Memory B cell (primary cell): ENCODE data around the gene FMR1NB.

Source experiments
- ATAC-seq: fragments of 150-1000 bp; cut with Tn5 transposase; 2 replicates; pipeline ENCODE4 v1.10.0; 2021; ENCODE audit warnings: low read depth, mild to moderate bottlenecking, moderate library complexity
- DNase-seq, 2 donors: peaks; one replicate each; pipeline ENCODE4 v3.0.0; 2022; ENCODE audit warnings: low spot score in 2 of 2
- H3K27ac Mint-ChIP-seq: one replicate; pipeline ENCODE4 v1.8.0; 2022; ENCODE audit warnings: mild to moderate bottlenecking, moderate library complexity, mixed read lengths
- H3K27me3 Mint-ChIP-seq: one replicate; pipeline ENCODE4 v1.8.0; 2022; ENCODE audit warnings: mixed read lengths
- H3K36me3 Mint-ChIP-seq: one replicate; pipeline ENCODE4 v1.8.0; 2022; ENCODE audit warnings: mild to moderate bottlenecking, mixed read lengths
- H3K4me1 Mint-ChIP-seq: one replicate; pipeline ENCODE4 v1.8.0; 2022; ENCODE audit warnings: mixed read lengths
- H3K4me3 Mint-ChIP-seq: one replicate; pipeline ENCODE4 v1.8.0; 2022; ENCODE audit warnings: mild to moderate bottlenecking, moderate library complexity, mixed read lengths
- H3K9me3 Mint-ChIP-seq: one replicate; pipeline ENCODE4 v1.8.0; 2022; ENCODE audit warnings: mixed read lengths

FMR1NB gene, protein sequence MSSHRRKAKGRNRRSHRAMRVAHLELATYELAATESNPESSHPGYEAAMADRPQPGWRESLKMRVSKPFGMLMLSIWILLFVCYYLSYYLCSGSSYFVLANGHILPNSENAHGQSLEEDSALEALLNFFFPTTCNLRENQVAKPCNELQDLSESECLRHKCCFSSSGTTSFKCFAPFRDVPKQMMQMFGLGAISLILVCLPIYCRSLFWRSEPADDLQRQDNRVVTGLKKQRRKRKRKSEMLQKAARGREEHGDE

DNA sequence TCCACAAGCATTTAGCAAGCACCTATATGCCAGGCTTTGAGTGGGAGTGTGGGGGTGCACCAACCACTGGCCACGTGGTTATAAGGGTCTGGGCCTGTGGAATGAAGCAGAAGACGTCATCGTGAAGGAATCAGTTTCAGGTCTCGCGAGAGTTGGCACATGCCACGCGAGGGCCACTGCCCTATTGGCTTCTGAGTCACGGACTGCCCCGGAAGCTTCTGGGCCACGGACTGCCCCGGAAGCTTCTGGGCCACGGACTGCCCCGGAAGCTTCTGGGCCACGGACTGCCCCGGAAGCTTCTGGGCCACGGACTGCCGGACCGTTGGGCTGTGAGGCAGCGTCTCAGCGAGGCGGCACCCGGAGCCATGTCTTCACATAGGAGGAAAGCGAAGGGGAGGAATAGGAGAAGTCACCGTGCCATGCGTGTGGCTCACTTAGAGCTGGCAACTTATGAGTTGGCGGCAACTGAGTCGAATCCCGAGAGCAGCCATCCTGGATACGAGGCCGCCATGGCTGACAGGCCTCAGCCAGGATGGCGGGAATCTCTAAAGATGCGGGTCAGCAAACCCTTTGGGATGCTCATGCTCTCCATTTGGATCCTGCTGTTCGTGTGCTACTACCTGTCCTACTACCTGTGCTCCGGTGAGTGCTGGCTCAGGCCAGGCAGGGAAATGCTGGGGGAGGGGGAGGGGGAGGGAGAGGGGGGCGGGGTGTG, at the start of gene FMR1NB:
TSS of gene FMR1NB (plus strand) at position 300 of the 715 bp plus-strand sequence. CDS start at position 366, 66 bp downstream.
- no peak for ATAC-seq

DNA sequence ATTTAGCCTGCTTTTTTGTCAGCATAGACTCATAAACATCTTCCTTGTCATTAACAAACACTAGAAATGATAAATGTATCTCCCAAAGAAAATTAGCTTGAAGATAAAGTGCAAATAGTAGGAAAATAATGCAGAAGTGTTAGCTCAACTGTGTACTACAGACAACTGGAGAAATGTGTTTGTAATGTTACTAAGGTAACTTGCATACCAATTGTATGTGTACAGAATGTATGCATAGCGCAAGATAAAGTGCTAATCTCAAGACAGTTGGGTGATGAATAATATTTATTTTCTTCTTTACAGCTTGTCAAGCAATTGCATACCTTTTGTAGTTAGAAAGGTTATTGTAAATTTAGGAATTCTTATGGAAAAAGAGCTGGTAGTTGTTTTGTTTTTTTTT, 47.3 kb upstream of the FMR1NB start:
- no peaks in the 10 kb centered on the region for H3K4me1 Mint-ChIP-seq
- H3K27ac Mint-ChIP-seq: no peak overlapping the region
- DNase-seq: no peak
- ATAC-seq: no peak
- no peaks in the 10 kb centered on the region for H3K9me3 Mint-ChIP-seq
- H3K27me3 Mint-ChIP-seq: no peaks in the 10 kb centered on the region
- H3K4me3 Mint-ChIP-seq: no peak overlapping the region
- peaks cover 13% of the 10 kb centered on the region for H3K36me3 Mint-ChIP-seq

More for the DNA sequence above, at the start of gene FMR1NB:
- Mint-ChIP-seq H3K4me1 (no peaks in the 10 kb centered on the region), H3K4me3 (no peak within 1 kb of the TSS), H3K9me3 (no peaks in the 10 kb centered on the region), H3K27me3 (no peaks in the 10 kb centered on the region), H3K27ac (no peak within 1 kb of the TSS), H3K36me3 (no peaks in the 10 kb centered on the region)
- DNase-seq: no peak

DNA sequence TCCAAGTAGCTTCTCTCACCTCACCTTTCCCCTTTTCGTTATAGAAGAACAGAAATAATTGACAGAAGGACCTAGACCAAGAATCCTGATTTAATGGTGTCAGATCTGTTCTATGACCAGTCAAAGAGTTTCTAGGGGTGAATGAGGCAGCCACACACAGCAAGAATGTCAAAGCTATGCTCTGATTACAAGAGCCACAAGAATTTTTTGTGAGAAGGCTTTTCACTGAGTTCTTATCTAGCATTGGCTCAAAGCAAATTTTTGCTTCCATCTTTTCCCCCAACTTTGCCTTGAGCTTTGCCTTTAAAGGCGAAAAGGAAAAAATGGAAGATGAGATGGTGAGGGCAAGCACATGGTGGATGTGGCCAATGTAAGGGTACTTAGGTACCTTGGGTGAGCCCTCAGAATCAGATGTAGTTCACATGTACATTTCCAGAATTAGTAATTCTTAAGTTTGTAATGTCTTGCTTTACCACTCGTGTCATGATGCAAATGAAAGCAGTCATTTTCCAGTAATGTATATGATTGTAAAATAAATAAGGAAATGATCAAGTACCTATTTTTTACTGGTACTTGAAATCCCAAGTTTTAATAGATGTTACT, 45.9 kb upstream of the FMR1NB start:
- ATAC-seq: no peak
- H3K27ac Mint-ChIP-seq: no peak overlapping the region
- H3K4me3 Mint-ChIP-seq: no peak overlapping the region
- no peak for DNase-seq
- H3K27me3 Mint-ChIP-seq: no peaks in the 10 kb centered on the region
- H3K9me3 Mint-ChIP-seq: no peaks in the 10 kb centered on the region
- H3K4me1 Mint-ChIP-seq: no peaks in the 10 kb centered on the region
- H3K36me3 Mint-ChIP-seq: peaks cover 11% of the 10 kb centered on the region

DNA sequence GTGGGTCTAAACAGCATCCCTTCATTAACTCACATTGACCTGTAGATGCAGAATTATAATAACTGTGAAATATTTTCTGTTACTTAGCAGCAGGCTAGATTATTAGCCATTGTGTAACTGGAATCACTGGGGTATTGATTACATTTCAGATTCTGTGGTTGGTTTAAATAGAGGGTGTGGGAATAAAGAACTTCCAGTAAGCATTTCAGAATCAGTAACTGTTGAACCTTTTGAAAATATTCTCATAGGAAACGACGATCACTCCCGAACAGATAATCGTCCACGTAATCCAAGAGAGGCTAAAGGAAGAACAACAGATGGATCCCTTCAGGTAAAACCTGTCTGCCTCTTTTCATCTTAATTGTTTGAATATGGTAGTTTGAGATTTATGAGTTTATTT, 35.9 kb upstream of the FMR1NB start:
- DNase-seq: no peak
- no peaks in the 10 kb centered on the region for H3K9me3 Mint-ChIP-seq
- H3K36me3 Mint-ChIP-seq: peaks cover 27% of the 10 kb centered on the region
- H3K4me1 Mint-ChIP-seq: no peaks in the 10 kb centered on the region
- no peak overlapping the region for H3K4me3 Mint-ChIP-seq
- H3K27ac Mint-ChIP-seq: no peak overlapping the region
- H3K27me3 Mint-ChIP-seq: no peaks in the 10 kb centered on the region
- no peak for ATAC-seq

DNA sequence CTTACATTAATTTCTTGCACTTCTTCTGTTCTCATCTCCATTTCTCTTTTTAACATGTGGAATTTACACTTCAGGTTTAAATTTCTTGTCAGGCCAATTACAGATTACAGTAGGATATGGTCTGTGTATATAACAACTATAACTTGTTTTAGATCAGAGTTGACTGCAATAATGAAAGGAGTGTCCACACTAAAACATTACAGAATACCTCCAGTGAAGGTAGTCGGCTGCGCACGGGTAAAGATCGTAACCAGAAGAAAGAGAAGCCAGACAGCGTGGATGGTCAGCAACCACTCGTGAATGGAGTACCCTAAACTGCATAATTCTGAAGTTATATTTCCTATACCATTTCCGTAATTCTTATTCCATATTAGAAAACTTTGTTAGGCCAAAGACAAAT, 32.6 kb upstream of the FMR1NB start:
- Mint-ChIP-seq H3K4me1 (no peaks in the 10 kb centered on the region), H3K4me3 (no peak overlapping the region), H3K36me3 (peaks cover 15% of the 10 kb centered on the region)

DNA sequence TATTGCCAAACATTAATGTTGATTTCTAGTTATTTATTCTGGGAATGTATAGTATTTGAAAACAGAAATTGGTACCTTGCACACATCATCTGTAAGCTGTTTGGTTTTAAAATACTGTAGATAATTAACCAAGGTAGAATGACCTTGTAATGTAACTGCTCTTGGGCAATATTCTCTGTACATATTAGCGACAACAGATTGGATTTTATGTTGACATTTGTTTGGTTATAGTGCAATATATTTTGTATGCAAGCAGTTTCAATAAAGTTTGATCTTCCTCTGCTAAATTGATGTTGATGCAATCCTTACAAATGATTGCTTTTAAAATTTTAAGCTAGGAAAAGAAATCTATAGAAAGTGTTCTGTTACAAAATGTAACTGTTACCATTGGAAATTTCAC, 30.8 kb upstream of the FMR1NB start:
- H3K4me1 Mint-ChIP-seq: no peaks in the 10 kb centered on the region
- no peak for ATAC-seq
- H3K9me3 Mint-ChIP-seq: no peaks in the 10 kb centered on the region
- peaks cover 7% of the 10 kb centered on the region for H3K36me3 Mint-ChIP-seq
- DNase-seq: no peak
- H3K27ac Mint-ChIP-seq: no peak overlapping the region
- no peak overlapping the region for H3K4me3 Mint-ChIP-seq
- no peaks in the 10 kb centered on the region for H3K27me3 Mint-ChIP-seq

More for the DNA sequence above, 32.6 kb upstream of the FMR1NB start:
- DNase-seq: no peak
- Mint-ChIP-seq H3K27me3 (no peaks in the 10 kb centered on the region), H3K27ac (no peak overlapping the region), H3K9me3 (no peaks in the 10 kb centered on the region)
- no peak for ATAC-seq

DNA sequence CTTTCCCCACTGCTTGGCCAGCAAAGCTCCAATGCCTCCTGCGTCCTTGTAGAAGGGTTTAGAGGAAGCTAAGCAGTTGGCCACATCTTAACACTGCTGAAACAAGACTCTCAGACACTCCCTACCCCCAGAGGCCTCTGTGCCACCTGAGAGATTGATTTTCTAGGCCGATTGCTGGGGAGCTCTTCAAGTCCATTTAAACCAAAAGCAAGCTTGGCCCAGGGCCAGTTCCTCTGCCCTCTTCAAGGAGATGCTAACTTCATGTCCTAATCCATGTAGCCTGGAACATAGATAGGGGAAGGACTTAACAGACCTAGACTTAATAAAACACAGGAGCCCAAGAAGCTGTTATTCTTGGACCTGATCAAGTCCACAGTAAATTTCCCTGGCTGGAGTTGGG, 27.2 kb upstream of the FMR1NB start:
- Mint-ChIP-seq H3K9me3 (no peaks in the 10 kb centered on the region), H3K36me3 (peaks cover 4% of the 10 kb centered on the region), H3K4me3 (no peak overlapping the region), H3K27ac (no peak overlapping the region), H3K4me1 (no peaks in the 10 kb centered on the region), H3K27me3 (peaks cover 2% of the 10 kb centered on the region)
- DNase-seq (no peak), ATAC-seq (no peak)

DNA sequence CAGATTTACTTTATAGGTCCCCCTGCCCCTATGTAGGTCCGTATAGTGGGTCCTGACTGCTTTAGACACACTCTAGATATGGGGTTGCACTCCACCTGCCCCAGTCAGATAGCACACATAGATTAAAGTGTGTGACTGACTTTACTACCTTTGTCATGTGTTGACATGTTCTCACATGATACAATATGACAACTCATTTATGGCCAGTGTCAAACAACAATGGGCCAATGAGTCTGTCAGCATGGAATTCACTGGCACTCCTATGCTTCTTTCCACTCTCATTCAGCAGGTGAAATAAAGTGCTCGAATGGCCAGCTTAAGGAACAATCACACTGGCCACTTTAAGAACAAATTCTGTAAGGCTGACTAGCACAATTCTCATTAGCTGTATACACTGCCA, 23.8 kb upstream of the FMR1NB start:
- ATAC-seq (no peak), DNase-seq (no peak)
- Mint-ChIP-seq H3K27ac (no peak overlapping the region), H3K27me3 (peaks cover 2% of the 10 kb centered on the region), H3K36me3 (peaks cover 1% of the 10 kb centered on the region), H3K4me1 (no peaks in the 10 kb centered on the region), H3K4me3 (no peak overlapping the region), H3K9me3 (no peaks in the 10 kb centered on the region)

DNA sequence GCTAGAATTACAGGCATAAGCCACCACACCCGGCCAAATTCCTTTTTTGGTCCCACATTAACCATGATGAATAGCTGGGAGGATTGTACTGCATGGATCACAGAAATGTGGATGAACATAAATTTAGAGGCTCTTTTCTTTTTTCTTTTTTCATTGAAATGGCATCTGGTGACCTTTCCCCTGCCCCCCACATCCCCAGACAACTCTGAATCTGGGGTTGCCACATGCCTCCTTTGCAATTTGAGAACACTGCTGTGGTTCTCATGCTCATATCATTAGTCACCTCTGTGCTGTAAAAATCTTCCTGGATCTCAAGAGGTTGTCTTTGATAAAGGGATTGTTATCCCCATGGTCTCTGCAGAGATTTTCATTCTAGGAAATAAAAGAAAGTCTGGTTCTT, 22.8 kb upstream of the FMR1NB start:
- H3K4me3 Mint-ChIP-seq: no peak overlapping the region
- peaks cover 1% of the 10 kb centered on the region for H3K36me3 Mint-ChIP-seq
- no peaks in the 10 kb centered on the region for H3K4me1 Mint-ChIP-seq
- H3K9me3 Mint-ChIP-seq: no peaks in the 10 kb centered on the region
- DNase-seq (no peak), ATAC-seq (no peak)
- peaks cover 2% of the 10 kb centered on the region for H3K27me3 Mint-ChIP-seq
- no peak overlapping the region for H3K27ac Mint-ChIP-seq

DNA sequence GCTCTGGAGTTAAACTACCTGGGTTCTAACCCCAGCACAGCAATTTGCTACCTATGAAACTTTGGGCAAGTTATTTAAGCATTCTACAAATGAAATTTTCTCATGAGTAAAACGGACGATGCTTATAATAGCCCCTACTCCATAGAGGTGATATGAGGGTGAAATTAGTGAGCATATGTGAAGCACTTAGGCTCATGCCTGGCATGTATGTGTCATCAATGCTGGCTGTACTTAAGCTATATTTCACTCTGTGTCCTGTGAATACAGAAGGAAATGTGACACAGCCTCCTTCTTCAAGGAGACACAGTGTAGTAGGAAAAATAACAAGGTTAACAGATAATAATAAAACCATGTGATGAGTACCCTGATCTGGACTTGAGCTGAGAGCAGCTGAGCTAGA, 20.4 kb upstream of the FMR1NB start:
- no peaks in the 10 kb centered on the region for H3K4me1 Mint-ChIP-seq
- DNase-seq: no peak

DNA sequence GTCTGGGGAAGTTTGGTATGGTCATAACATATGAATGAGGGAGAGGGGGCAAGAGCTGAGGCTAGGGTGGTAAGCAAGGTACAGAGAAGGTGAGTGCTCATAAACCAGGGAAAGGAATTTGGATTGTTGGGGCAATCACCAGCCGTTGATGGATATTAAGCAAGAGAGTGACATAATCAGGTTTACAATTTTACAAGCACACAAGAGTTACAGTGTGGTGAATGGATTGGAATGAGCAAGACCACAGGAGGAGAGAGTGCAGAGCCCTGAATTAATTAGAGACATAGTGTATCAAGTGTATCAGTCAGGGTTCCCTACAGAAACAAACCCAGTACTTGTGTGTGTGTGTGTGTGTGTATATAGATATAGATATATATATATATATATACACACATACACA, 18.7 kb upstream of the FMR1NB start:
- ATAC-seq: no peak
- DNase-seq: no peak
- Mint-ChIP-seq H3K27ac (no peak overlapping the region), H3K27me3 (peaks cover 6% of the 10 kb centered on the region), H3K36me3 (peaks cover 1% of the 10 kb centered on the region), H3K4me1 (no peaks in the 10 kb centered on the region), H3K9me3 (no peaks in the 10 kb centered on the region), H3K4me3 (no peak overlapping the region)

More for the DNA sequence above, 20.4 kb upstream of the FMR1NB start:
- Mint-ChIP-seq H3K27ac (no peak overlapping the region), H3K4me3 (no peak overlapping the region), H3K27me3 (peaks cover 6% of the 10 kb centered on the region), H3K9me3 (no peaks in the 10 kb centered on the region), H3K36me3 (peaks cover 1% of the 10 kb centered on the region)
- ATAC-seq: no peak

DNA sequence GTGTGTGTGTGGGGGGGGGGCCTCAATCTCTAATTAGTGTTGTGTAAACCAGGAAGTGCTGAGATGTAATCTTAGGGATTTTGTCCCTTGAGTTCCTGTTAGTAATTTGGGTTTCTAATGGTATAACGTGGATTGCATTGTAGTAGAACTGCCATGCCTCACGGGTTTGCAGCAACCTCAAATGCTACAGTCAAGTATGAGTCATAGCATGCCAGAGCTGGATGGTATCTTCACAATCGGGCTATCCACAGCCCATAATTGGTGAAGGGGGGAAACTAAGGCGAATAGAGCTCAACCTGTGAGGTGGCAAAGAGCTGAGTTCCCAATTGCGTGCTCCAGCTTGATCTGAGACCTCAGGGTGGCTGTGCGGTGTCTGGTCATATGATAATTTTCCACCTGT, 2.2 kb upstream of the FMR1NB start:
- H3K36me3 Mint-ChIP-seq: no peaks in the 10 kb centered on the region
- no peaks in the 10 kb centered on the region for H3K4me1 Mint-ChIP-seq
- H3K27me3 Mint-ChIP-seq: no peaks in the 10 kb centered on the region
- H3K27ac Mint-ChIP-seq: no peak overlapping the region
- DNase-seq (no peak), ATAC-seq (no peak)
- H3K9me3 Mint-ChIP-seq: no peaks in the 10 kb centered on the region
- no peak overlapping the region for H3K4me3 Mint-ChIP-seq

DNA sequence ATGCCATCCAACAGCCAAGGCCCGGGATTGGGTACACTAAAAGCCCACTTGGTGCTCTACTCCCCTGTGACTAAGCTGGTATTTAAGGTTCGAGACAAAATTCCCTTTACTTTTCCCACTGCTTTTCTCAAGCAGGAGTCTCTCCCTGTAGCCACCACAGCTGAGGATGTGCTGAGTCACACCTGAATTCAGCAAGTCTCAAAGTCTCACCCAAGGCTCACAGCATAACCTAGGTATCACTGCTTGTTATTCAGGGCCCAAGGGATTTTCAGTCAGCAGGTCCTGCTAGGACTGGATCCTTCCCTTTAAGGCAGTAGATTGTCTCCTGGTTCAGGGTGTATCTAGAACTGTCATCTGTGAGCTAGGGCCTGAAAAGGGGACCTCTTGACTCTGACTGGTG, 39.2 kb downstream of the FMR1NB start:
- H3K9me3 Mint-ChIP-seq: peaks cover 4% of the 10 kb centered on the region
- H3K4me1 Mint-ChIP-seq: peaks cover 9% of the 10 kb centered on the region
- H3K4me3 Mint-ChIP-seq: no peak overlapping the region
- DNase-seq (no peak), ATAC-seq (no peak)
- H3K27me3 Mint-ChIP-seq: no peaks in the 10 kb centered on the region
- no peak overlapping the region for H3K27ac Mint-ChIP-seq
- H3K36me3 Mint-ChIP-seq: peaks cover 2% of the 10 kb centered on the region

DNA sequence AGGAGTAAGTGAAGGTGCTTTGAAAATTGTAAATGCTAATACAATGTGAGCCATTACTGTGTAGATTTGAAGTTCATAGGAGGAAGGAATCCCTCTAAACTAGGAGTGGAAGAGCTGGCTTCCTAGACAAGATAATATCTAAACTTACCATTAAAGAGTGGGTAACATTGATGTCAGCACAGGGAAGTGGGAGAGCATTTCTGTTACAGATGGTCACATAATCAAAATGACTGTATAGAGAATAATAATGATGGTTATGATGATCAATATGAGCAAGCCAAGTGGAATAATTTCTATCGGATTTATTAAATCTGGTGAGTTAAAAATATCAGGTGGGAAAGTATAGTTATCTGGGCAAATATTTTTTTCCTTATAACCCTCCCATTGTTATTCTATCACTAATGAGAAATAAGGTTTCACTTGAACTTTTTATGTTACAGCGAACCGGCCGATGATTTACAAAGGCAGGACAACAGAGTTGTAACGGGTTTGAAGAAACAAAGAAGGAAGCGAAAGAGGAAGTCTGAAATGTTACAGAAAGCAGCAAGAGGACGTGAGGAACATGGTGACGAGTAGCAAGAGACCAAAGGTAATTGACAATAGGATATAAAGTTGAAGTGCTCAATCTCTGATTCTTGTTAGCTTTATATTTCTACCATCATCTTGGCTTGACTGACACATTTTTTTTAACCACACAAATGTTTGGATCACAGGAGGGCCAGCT, 43.5 kb downstream of the FMR1NB start:
- peak overlapping the region; percentile 76 for H3K27ac Mint-ChIP-seq
- no peak overlapping the region for H3K4me3 Mint-ChIP-seq
- no peaks in the 10 kb centered on the region for H3K36me3 Mint-ChIP-seq
- no peaks in the 10 kb centered on the region for H3K27me3 Mint-ChIP-seq
- peaks cover 9% of the 10 kb centered on the region for H3K4me1 Mint-ChIP-seq
- peak; percentile 99 for ATAC-seq
- DNase-seq: peak in 1 of 2 donors; percentile 19
- H3K9me3 Mint-ChIP-seq: no peaks in the 10 kb centered on the region
